Cardiac muscle cell (in vitro differentiated cells and primary cell): ENCODE measurements around the gene ZNF547. TPM values are rescaled to one million over a fixed set of nuclear protein-coding genes. Genes with fewer than 3 reads are reported as not detected.

Experiments
- DNase-seq, 2 donors: peaks; one replicate each; pipeline versions ENCODE4 v3.0.0 to v3.0.0-alpha.2; 2010 to 2017; ENCODE audit warnings: low read depth in 1 of 2, low spot score in 1 of 2
- H3K27ac ChIP-seq: fragments of 200-600 bp; sonication (generic); 2 replicates; pipeline ENCODE4 v1.5.1; 2016
- H3K27me3 ChIP-seq: fragments of 200-600 bp; sonication (generic); 2 replicates; pipeline ENCODE4 v1.6.0; 2016; ENCODE audit warnings: control low read depth
- H3K36me3 ChIP-seq: fragments of 200-600 bp; sonication (generic); 2 replicates; pipeline ENCODE4 v1.5.1; 2016; ENCODE audit warnings: control low read depth
- H3K4me1 ChIP-seq: fragments of 200-600 bp; sonication (generic); 2 replicates; pipeline ENCODE4 v1.8.1; 2017; ENCODE audit warnings: low read depth, mild to moderate bottlenecking, mixed run types
- H3K4me3 ChIP-seq: fragments of 200-600 bp; sonication (generic); 2 replicates; pipeline ENCODE4 v1.5.1; 2016; ENCODE audit warnings: mild to moderate bottlenecking
- H3K9me3 ChIP-seq: fragments of 200-600 bp; sonication (generic); 2 replicates; pipeline ENCODE4 v1.5.1; 2017; ENCODE audit warnings: low read depth, mild to moderate bottlenecking, control low read depth
- CTCF ChIP-seq: IDR thresholded peaks from 2 replicates; pipeline ENCODE4 v1.5.1; 2012; ENCODE audit warnings: low read depth, mild to moderate bottlenecking, low read length
- polyA plus RNA-seq: library from polyadenylated mRNA; unstranded; fragments of >200 nt; fragmentation: Nextera tagmentation; extraction: Ambion mirVana; gene quantifications from 2 replicates; pipeline ENCODE4 v1.2.1, GENCODE V29; 2016
- total RNA-seq: library from RNA; depleted of rRNA; stranded (reverse); fragments of >200 nt; gene quantifications from 2 replicates; pipeline ENCODE4 v1.2.3, GENCODE V29; 2016

ZNF547 gene
- total RNA-seq (1.8 and 7.2 TPM in 2 replicates), polyA plus RNA-seq (0.65 and 0.66 TPM in 2 replicates)

- Histone ChIP-seq H3K27me3 (no peaks in the 10 kb centered on the region), H3K36me3 (peaks cover 6% of the 10 kb centered on the region), H3K4me1 (peaks cover 14% of the 10 kb centered on the region), H3K9me3 (no peaks in the 10 kb centered on the region), H3K4me3 (peak within 1 kb of the TSS; percentile 82), H3K27ac (peak within 1 kb of the TSS; percentile 97)
- peak; percentile 99 to 100 for DNase-seq
- no peak for TF ChIP-seq CTCF
Measured at GRCh38 chr19:57362997-57363687, at the start of gene ZNF547, which contains the start of gene TRAPPC2B. Gene ZNF547 (plus strand): TSS chr19:57363551. CDS start chr19:57368556, 5,005 bp downstream. Gene TRAPPC2B (plus strand): TSS chr19:57363551. CDS start chr19:57364834, 1,283 bp downstream.

GRCh38 chr19:57314146-57314545, 49.2 kb upstream of the ZNF547 start:
- no peaks in the 10 kb centered on the region for H3K4me1 ChIP-seq
- H3K27ac ChIP-seq = no peak overlapping the region
- no peak for DNase-seq
- no peak overlapping the region for H3K4me3 ChIP-seq
- TF ChIP-seq CTCF = no peak
- H3K36me3 ChIP-seq = no peaks in the 10 kb centered on the region
- H3K27me3 ChIP-seq = peaks cover 71% of the 10 kb centered on the region
- no peaks in the 10 kb centered on the region for H3K9me3 ChIP-seq

- no peak for TF ChIP-seq CTCF
- DNase-seq = peak in 1 of 2 donors; percentile 17
- Histone ChIP-seq H3K36me3 (no peaks in the 10 kb centered on the region), H3K9me3 (no peaks in the 10 kb centered on the region), H3K27me3 (peaks cover 58% of the 10 kb centered on the region), H3K4me1 (peaks cover 12% of the 10 kb centered on the region), H3K4me3 (no peak overlapping the region), H3K27ac (no peak overlapping the region)
Measured at GRCh38 chr19:57317503-57317902, 45.8 kb upstream of the ZNF547 start.

- peak overlapping the region; percentile 93 for H3K27ac ChIP-seq
- peaks cover 12% of the 10 kb centered on the region for H3K4me1 ChIP-seq
- no peak for DNase-seq
- no peak for TF ChIP-seq CTCF
- peaks cover 34% of the 10 kb centered on the region for H3K27me3 ChIP-seq
- peak overlapping the region; percentile 91 for H3K4me3 ChIP-seq
- H3K36me3 ChIP-seq = peaks cover 12% of the 10 kb centered on the region
- no peaks in the 10 kb centered on the region for H3K9me3 ChIP-seq
Measured at GRCh38 chr19:57319869-57320179, 43.5 kb upstream of the ZNF547 start.

GRCh38 chr19:57320180-57321084, 42.9 kb upstream of the ZNF547 start, which contains the start of gene ZNF543:
Gene ZNF543 (plus strand): TSS chr19:57320472. CDS start chr19:57320854, 382 bp downstream.
- Histone ChIP-seq H3K9me3 (no peaks in the 10 kb centered on the region), H3K27ac (peak within 1 kb of the TSS; percentile 93), H3K4me3 (peak within 1 kb of the TSS; percentile 91), H3K36me3 (peaks cover 17% of the 10 kb centered on the region), H3K4me1 (peaks cover 12% of the 10 kb centered on the region), H3K27me3 (peaks cover 28% of the 10 kb centered on the region)
- DNase-seq = peak; percentile 98
- no peak for TF ChIP-seq CTCF
